Activated CD4-positive, alpha-beta T cell treated with anti-CD3 and anti-CD28 coated beads for 36 hours (primary cell): ENCODE results near the gene DDX3Y. TPM values are rescaled to one million over a fixed set of nuclear protein-coding genes. Genes with fewer than 3 reads are reported as not detected.

Experiments
- total RNA-seq, 2 experiments: library from RNA; stranded (reverse); gene quantifications; one replicate each; pipeline ENCODE4 v1.2.3, GENCODE V29; 2021

The DDX3Y gene
- total RNA-seq, 2 experiments from 2014 or later: 90.6 to 106 TPM

Other genes with a start within 250 kb of the DDX3Y start
- 10 to 100 TPM; 15.0 to 17.6 TPM for gene USP9Y, start 203.6 kb upstream of the DDX3Y start, total RNA-seq